Measurements from ENCODE around the gene PCDHB14. TPM values are rescaled to one million over a fixed set of nuclear protein-coding genes. Genes with fewer than 3 reads are reported as not detected.
"Not testable (repeated sequence)": the region's sequence is repeated elsewhere in the genome, so short reads cannot be mapped to it uniquely, and the experiment has no call there.

PCDHB14 gene
- 10 to 100 TPM in 1 of 3 donors, 1 to 10 TPM in 2; 7.2 to 10.5 (median 8.5) TPM for polyA plus RNA-seq (ENCODE audit: insufficient read length in 3 of 3)

DNA sequence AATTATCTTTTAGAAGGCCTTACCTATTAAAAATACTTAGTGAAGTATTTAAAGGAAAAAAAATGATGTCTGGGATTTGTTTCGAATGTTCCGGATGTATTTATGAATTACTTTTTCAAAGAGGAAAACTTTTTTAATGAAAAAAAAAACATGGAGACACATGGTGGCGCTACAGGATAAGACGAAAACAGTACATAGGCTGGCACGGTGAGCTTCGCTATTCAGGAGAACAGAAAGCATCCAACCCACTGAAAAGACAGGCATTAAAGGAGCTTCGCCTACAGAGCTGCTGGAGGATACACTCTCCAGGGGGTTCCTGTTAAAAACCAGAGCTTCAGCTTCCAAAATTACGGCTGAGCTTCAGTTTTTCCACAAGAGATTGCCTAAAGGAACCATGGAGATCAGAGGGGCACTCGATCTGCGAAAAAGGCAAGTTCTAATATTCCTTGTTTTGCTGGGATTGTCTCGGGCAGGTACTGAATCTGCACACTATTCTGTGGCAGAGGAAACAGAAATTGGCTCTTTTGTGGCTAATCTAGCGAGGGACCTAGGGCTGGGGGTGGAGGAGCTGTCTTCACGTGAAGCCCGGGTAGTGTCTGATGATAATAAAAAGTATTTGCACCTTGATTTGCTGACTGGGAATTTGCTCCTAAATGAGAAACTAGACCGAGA lies at the start of gene PCDHB14:
TSS of gene PCDHB14 (plus strand) at position 232 of the 672 bp plus-strand sequence. CDS start at position 395, 163 bp downstream.
- no peak for DNase-seq (ENCODE audit: low read depth in 3 of 3, low spot score in 2 of 3)

GRCh38 chr5:141174291-141175104 lies 48.6 kb upstream of the PCDHB14 start:
- DNase-seq (ENCODE audit: low read depth in 3 of 3, low spot score in 2 of 3), result not testable (repeated sequence)

DNA sequence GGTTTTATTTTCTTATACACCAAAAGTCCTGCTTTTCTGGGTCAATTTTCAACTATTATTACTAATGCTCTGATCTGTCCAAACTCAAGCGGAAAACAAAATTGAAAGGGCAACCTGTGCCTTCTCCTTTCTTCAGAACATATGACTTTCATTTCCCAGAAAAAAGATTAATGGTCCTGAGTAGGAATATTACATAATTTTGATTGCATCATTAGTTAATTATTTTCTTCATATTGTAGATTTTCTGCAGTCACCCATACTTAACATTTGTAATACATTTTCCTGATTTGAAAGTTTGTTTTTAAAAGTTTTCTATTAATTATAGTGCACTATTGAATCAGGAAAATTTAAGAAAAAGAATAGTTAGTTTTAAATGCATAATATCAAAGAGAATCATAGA lies 47.2 kb upstream of the PCDHB14 start:
- DNase-seq (ENCODE audit: low read depth in 3 of 3, low spot score in 2 of 3), result no peak

DNA sequence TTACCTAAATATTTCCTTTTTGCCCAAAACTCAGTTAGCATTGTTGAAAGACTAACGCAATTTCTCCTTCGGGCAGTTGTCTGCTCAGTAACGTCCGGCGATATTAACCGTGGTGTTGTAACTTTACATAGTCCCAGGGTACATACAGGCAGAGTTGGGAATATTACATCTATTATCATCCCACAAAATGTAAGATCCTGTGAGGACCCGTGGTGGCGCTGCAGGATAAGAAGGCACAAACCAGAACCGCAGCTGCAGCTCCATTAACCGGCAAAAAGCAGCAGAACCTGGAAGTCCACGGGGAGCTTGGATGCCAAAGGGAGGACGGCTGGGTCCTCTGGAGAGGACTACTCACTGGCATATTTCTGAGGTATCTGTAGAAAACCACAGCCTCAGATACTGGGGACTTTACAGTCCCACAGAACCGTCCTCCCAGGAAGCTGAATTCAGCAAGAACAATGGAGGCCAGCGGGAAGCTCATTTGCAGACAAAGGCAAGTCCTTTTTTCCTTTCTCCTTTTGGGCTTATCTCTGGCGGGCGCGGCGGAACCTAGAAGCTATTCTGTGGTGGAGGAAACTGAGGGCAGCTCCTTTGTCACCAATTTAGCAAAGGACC lies 45.5 kb upstream of the PCDHB14 start, which contains the start of gene PCDHB8:
TSS of gene PCDHB8 (plus strand) at position 214 of the 615 bp plus-strand sequence. CDS start at position 459, 245 bp downstream.
- not testable (repeated sequence) for DNase-seq (ENCODE audit: low read depth in 3 of 3, low spot score in 2 of 3)

- DNase-seq (ENCODE audit: low read depth in 3 of 3, low spot score in 2 of 3), result not testable (repeated sequence)
Observed at GRCh38 chr5:141179371-141179770, 43.8 kb upstream of the PCDHB14 start.

DNA sequence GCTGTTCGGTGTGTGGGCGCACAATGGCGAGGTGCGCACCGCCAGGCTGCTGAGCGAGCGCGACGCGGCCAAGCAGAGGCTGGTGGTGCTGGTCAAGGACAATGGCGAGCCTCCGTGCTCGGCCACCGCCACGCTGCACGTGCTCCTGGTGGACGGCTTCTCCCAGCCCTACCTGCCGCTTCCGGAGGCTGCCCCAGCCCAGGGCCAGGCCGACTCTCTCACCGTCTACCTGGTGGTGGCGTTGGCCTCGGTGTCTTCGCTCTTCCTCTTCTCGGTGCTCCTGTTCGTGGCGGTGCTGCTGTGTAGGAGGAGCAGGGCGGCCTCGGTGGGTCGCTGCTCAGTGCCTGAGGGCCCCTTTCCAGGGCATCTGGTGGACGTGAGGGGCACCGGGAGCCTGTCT lies 43.3 kb upstream of the PCDHB14 start:
- DNase-seq (ENCODE audit: low read depth in 3 of 3, low spot score in 2 of 3), result not testable (repeated sequence)

- no peak for DNase-seq (ENCODE audit: low read depth in 3 of 3, low spot score in 2 of 3)
Observed at GRCh38 chr5:141180313-141180712, 42.8 kb upstream of the PCDHB14 start.

GRCh38 chr5:141182248-141182647 lies 40.9 kb upstream of the PCDHB14 start, which contains the start of gene PCDHB16:
PCDHB16 (plus strand) TSS chr5:141182387; CDS start chr5:141182560, 173 bp downstream.
- DNase-seq (ENCODE audit: low read depth in 3 of 3, low spot score in 2 of 3), result no peak

GRCh38 chr5:141184117-141184855 lies 38.9 kb upstream of the PCDHB14 start:
- DNase-seq (ENCODE audit: low read depth in 3 of 3, low spot score in 2 of 3), result not testable (repeated sequence)

DNA sequence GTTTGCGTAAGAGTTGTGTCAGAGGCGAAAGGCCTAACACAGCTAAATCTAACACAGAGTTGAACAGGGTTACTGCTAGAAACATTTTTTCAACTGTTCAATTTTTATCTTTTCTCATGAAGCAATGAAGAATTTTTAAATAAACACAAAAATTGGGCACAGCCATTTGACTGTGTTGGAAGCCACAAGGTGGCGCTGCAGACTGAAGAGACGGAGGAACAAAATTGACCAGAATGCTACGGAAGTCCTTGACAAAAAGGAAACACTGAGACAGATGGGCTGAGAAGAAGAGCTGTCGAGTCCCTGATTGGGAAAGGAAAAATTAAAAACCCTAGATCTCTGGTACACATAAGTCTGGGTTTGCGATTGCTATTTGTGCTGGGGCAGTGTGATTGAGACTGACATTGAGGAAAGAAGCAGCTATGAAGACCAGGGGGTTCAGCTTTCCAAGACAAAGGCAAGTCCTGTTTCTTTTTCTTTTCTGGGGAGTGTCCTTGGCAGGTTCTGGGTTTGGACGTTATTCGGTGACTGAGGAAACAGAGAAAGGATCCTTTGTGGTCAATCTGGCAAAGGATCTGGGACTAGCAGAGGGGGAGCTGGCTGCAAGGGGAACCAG lies 36.1 kb upstream of the PCDHB14 start, which contains the start of gene PCDHB9:
TSS of gene PCDHB9 (plus strand) at position 265 of the 616 bp plus-strand sequence. CDS start at position 423, 158 bp downstream.
- DNase-seq (ENCODE audit: low read depth in 3 of 3, low spot score in 2 of 3), result no peak

GRCh38 chr5:141188682-141189081 lies 34.5 kb upstream of the PCDHB14 start:
- DNase-seq (ENCODE audit: low read depth in 3 of 3, low spot score in 2 of 3), result not testable (repeated sequence)

- DNase-seq (ENCODE audit: low read depth in 3 of 3, low spot score in 2 of 3), result not testable (repeated sequence)
Observed at GRCh38 chr5:141189131-141189530, 34.0 kb upstream of the PCDHB14 start.

DNA sequence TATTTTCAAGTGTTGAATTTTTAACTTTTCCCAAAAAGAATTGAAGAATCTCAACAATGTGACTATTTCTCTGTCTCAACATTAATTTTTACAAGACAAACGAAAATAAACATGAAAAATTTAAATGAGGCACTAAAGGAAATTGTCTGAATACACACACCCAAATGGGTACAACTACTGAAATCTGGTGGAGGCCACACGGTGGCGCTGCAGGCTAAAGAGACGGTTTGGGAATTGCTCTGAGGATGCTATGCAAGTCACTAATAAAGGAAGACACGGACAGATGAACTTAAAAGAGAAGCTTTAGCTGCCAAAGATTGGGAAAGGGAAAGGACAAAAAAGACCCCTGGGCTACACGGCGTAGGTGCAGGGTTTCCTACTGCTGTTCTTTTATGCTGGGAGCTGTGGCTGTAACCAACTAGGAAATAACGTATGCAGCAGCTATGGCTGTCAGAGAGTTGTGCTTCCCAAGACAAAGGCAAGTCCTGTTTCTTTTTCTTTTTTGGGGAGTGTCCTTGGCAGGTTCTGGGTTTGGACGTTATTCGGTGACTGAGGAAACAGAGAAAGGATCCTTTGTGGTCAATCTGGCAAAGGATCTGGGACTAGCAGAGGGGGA lies 30.9 kb upstream of the PCDHB14 start, which contains the start of gene PCDHB10:
TSS of gene PCDHB10 (plus strand) at position 244 of the 616 bp plus-strand sequence. CDS start at position 444, 200 bp downstream.
- no peak for DNase-seq (ENCODE audit: low read depth in 3 of 3, low spot score in 2 of 3)

GRCh38 chr5:141194332-141194731 lies 28.8 kb upstream of the PCDHB14 start:
- not testable (repeated sequence) for DNase-seq (ENCODE audit: low read depth in 3 of 3, low spot score in 2 of 3)

DNA sequence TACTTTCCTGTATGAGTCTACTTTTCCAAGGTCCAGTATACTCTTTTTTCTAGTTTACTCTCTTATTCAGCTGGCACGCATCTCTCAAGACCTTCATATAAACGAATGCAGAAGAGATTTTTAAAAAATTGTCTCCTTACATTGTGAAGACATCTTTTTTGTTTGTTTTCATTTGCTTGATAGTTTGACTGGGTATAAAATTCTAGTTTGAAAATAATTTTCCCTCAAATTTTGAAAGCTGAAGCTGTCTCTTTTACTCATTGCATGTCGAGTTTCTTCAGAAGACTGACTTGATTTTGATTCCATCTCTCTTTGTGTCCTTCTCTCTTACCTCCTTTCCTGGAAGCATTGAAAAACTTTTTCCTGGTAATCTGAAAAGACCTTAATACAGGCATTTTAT lies 26.8 kb upstream of the PCDHB14 start:
- DNase-seq (ENCODE audit: low read depth in 3 of 3, low spot score in 2 of 3), result no peak

GRCh38 chr5:141199359-141200235 lies 23.5 kb upstream of the PCDHB14 start, which contains the start of gene PCDHB11:
PCDHB11 (plus strand) TSS chr5:141199627; CDS start chr5:141199775, 148 bp downstream.
- no peak for DNase-seq (ENCODE audit: low read depth in 3 of 3, low spot score in 2 of 3)

- not testable (repeated sequence) for DNase-seq (ENCODE audit: low read depth in 3 of 3, low spot score in 2 of 3)
Observed at GRCh38 chr5:141201126-141201525, 22.0 kb upstream of the PCDHB14 start.

- not testable (repeated sequence) for DNase-seq (ENCODE audit: low read depth in 3 of 3, low spot score in 2 of 3)
Observed at GRCh38 chr5:141201646-141202045, 21.5 kb upstream of the PCDHB14 start.

Data from right renal cortex interstitium (tissue), 3 donors.